Activated T-cell treated with anti-CD3 and anti-CD28 coated beads, Interleukin-2, amount 50 U/mL, for 24 hours (primary cell): ENCODE results near the gene PARP9.
"Not testable (repeated sequence)": the region's sequence is repeated elsewhere in the genome, so short reads cannot be mapped to it uniquely, and the experiment has no call there.

Experiments used
- DNase-seq: peaks from one replicate; pipeline ENCODE4 v3.0.0-alpha.2; 2020
- H3K27ac Mint-ChIP-seq: 2 replicates; pipeline ENCODE4 v1.8.0; 2020; ENCODE audit warnings: mild to moderate bottlenecking, mixed read lengths
- H3K27me3 Mint-ChIP-seq: 2 replicates; pipeline ENCODE4 v1.8.0; 2020; ENCODE audit warnings: mixed read lengths
- H3K36me3 Mint-ChIP-seq: 2 replicates; pipeline ENCODE4 v1.8.0; 2020; ENCODE audit warnings: low read depth, mixed read lengths
- H3K4me1 Mint-ChIP-seq: 2 replicates; pipeline ENCODE4 v1.8.0; 2020; ENCODE audit warnings: low read depth, mixed read lengths
- H3K4me3 Mint-ChIP-seq: 2 replicates; pipeline ENCODE4 v1.8.0; 2020; ENCODE audit warnings: mild to moderate bottlenecking, moderate library complexity, mixed read lengths
- H3K9me3 Mint-ChIP-seq: 2 replicates; pipeline ENCODE4 v1.8.0; 2020; ENCODE audit warnings: mixed read lengths

The PARP9 gene

GRCh38 chr3:122586098-122586497 is 22.0 kb upstream of the PARP9 start:
- peak overlapping the region; percentile 59 for H3K27ac Mint-ChIP-seq
- no peaks in the 10 kb centered on the region for H3K27me3 Mint-ChIP-seq
- H3K36me3 Mint-ChIP-seq, result peaks cover 39% of the 10 kb centered on the region
- H3K4me1 Mint-ChIP-seq, result peaks cover 47% of the 10 kb centered on the region
- peaks cover 24% of the 10 kb centered on the region for H3K9me3 Mint-ChIP-seq
- no peak for DNase-seq
- H3K4me3 Mint-ChIP-seq, result no peak overlapping the region

GRCh38 chr3:122582390-122582789 is 18.3 kb upstream of the PARP9 start:
- Mint-ChIP-seq H3K36me3 (peaks cover 47% of the 10 kb centered on the region), H3K4me1 (peaks cover 48% of the 10 kb centered on the region), H3K27ac (no peak overlapping the region), H3K27me3 (no peaks in the 10 kb centered on the region), H3K9me3 (peaks cover 24% of the 10 kb centered on the region), H3K4me3 (no peak overlapping the region)
- no peak for DNase-seq

- H3K9me3 Mint-ChIP-seq, result peaks cover 24% of the 10 kb centered on the region
- H3K4me3 Mint-ChIP-seq, result no peak overlapping the region
- H3K4me1 Mint-ChIP-seq, result peaks cover 49% of the 10 kb centered on the region
- peaks cover 47% of the 10 kb centered on the region for H3K36me3 Mint-ChIP-seq
- no peaks in the 10 kb centered on the region for H3K27me3 Mint-ChIP-seq
- H3K27ac Mint-ChIP-seq, result no peak overlapping the region
- no peak for DNase-seq
These were observed 17.5 kb upstream of the PARP9 start for GRCh38 chr3:122581622-122582021.

- H3K9me3 Mint-ChIP-seq, result peaks cover 24% of the 10 kb centered on the region
- H3K27ac Mint-ChIP-seq, result no peak overlapping the region
- H3K4me1 Mint-ChIP-seq, result peaks cover 51% of the 10 kb centered on the region
- peaks cover 45% of the 10 kb centered on the region for H3K36me3 Mint-ChIP-seq
- H3K4me3 Mint-ChIP-seq, result no peak overlapping the region
- DNase-seq, result no peak
- H3K27me3 Mint-ChIP-seq, result no peaks in the 10 kb centered on the region
These were observed 16.4 kb upstream of the PARP9 start for GRCh38 chr3:122580470-122580869.

- peaks cover 55% of the 10 kb centered on the region for H3K4me1 Mint-ChIP-seq
These were observed 14.1 kb upstream of the PARP9 start for GRCh38 chr3:122578069-122578740.

GRCh38 chr3:122577409-122578031 is 13.4 kb upstream of the PARP9 start, which contains the start of gene PARP15:
Gene PARP15, plus strand, starts transcription at chr3:122577650. Its CDS starts 18 bp downstream, at chr3:122577668.
- H3K9me3 Mint-ChIP-seq, result peaks cover 12% of the 10 kb centered on the region
- H3K4me1 Mint-ChIP-seq, result peaks cover 62% of the 10 kb centered on the region
- H3K4me3 Mint-ChIP-seq, result peak within 1 kb of the TSS; percentile 88
- DNase-seq, result peak; percentile 65
- H3K27me3 Mint-ChIP-seq, result no peaks in the 10 kb centered on the region
- H3K36me3 Mint-ChIP-seq, result peaks cover 46% of the 10 kb centered on the region
- peak within 1 kb of the TSS; percentile 98 for H3K27ac Mint-ChIP-seq

More at GRCh38 chr3:122578069-122578740, 14.1 kb upstream of the PARP9 start:
- Mint-ChIP-seq H3K27me3 (no peaks in the 10 kb centered on the region), H3K27ac (peak overlapping the region; percentile 98), H3K4me3 (peak overlapping the region; percentile 88), H3K36me3 (peaks cover 43% of the 10 kb centered on the region), H3K9me3 (peaks cover 16% of the 10 kb centered on the region)
- no peak for DNase-seq

- peak; percentile 46 for DNase-seq
- Mint-ChIP-seq H3K27ac (peak overlapping the region; percentile 76), H3K4me1 (peaks cover 67% of the 10 kb centered on the region), H3K27me3 (no peaks in the 10 kb centered on the region), H3K9me3 (peaks cover 2% of the 10 kb centered on the region), H3K4me3 (peak overlapping the region; percentile 0), H3K36me3 (peaks cover 46% of the 10 kb centered on the region)
These were observed 12.3 kb upstream of the PARP9 start for GRCh38 chr3:122576174-122576940.

- H3K9me3 Mint-ChIP-seq, result no peaks in the 10 kb centered on the region
- peaks cover 68% of the 10 kb centered on the region for H3K36me3 Mint-ChIP-seq
- peak overlapping the region; percentile 77 for H3K27ac Mint-ChIP-seq
- no peaks in the 10 kb centered on the region for H3K27me3 Mint-ChIP-seq
- no peak for DNase-seq
- H3K4me3 Mint-ChIP-seq, result no peak overlapping the region
- H3K4me1 Mint-ChIP-seq, result peaks cover 78% of the 10 kb centered on the region
These were observed 8.9 kb upstream of the PARP9 start for GRCh38 chr3:122572940-122573412.

- H3K27me3 Mint-ChIP-seq, result no peaks in the 10 kb centered on the region
- no peak for DNase-seq
- H3K4me3 Mint-ChIP-seq, result no peak overlapping the region
- peaks cover 75% of the 10 kb centered on the region for H3K4me1 Mint-ChIP-seq
- peaks cover 86% of the 10 kb centered on the region for H3K36me3 Mint-ChIP-seq
- no peaks in the 10 kb centered on the region for H3K9me3 Mint-ChIP-seq
- H3K27ac Mint-ChIP-seq, result peak overlapping the region; percentile 45
These were observed 4.7 kb upstream of the PARP9 start for GRCh38 chr3:122568755-122569154.

GRCh38 chr3:122568131-122568530 is 4.0 kb upstream of the PARP9 start:
- peaks cover 73% of the 10 kb centered on the region for H3K4me1 Mint-ChIP-seq

GRCh38 chr3:122563717-122564025 is 429 bp downstream of the PARP9 start:
- Mint-ChIP-seq H3K4me3 (peak overlapping the region; percentile 88), H3K27me3 (no peaks in the 10 kb centered on the region), H3K36me3 (peaks cover 64% of the 10 kb centered on the region), H3K27ac (peak overlapping the region; percentile 97), H3K4me1 (peaks cover 66% of the 10 kb centered on the region), H3K9me3 (no peaks in the 10 kb centered on the region)
- peak; percentile 55 for DNase-seq

More at GRCh38 chr3:122568131-122568530, 4.0 kb upstream of the PARP9 start:
- H3K36me3 Mint-ChIP-seq, result peaks cover 85% of the 10 kb centered on the region
- not testable (repeated sequence) for H3K9me3 Mint-ChIP-seq, H3K4me3 Mint-ChIP-seq, H3K27me3 Mint-ChIP-seq, DNase-seq
- peak overlapping the region; percentile 45 for H3K27ac Mint-ChIP-seq

GRCh38 chr3:122562923-122563716 is 980 bp downstream of the PARP9 start:
- no peaks in the 10 kb centered on the region for H3K9me3 Mint-ChIP-seq
- no peak for DNase-seq
- peak overlapping the region; percentile 97 for H3K27ac Mint-ChIP-seq
- H3K36me3 Mint-ChIP-seq, result peaks cover 64% of the 10 kb centered on the region
- peak overlapping the region; percentile 88 for H3K4me3 Mint-ChIP-seq
- H3K4me1 Mint-ChIP-seq, result peaks cover 61% of the 10 kb centered on the region
- no peaks in the 10 kb centered on the region for H3K27me3 Mint-ChIP-seq

GRCh38 chr3:122560680-122561079 is 3.4 kb downstream of the PARP9 start:
- DNase-seq, result peak; percentile 36

GRCh38 chr3:122559906-122560305 is 4.2 kb downstream of the PARP9 start:
- H3K9me3 Mint-ChIP-seq, result no peaks in the 10 kb centered on the region
- H3K27ac Mint-ChIP-seq, result no peak overlapping the region
- no peak overlapping the region for H3K4me3 Mint-ChIP-seq
- no peaks in the 10 kb centered on the region for H3K27me3 Mint-ChIP-seq
- H3K36me3 Mint-ChIP-seq, result peaks cover 70% of the 10 kb centered on the region
- no peak for DNase-seq
- H3K4me1 Mint-ChIP-seq, result peaks cover 43% of the 10 kb centered on the region

More at GRCh38 chr3:122560680-122561079, 3.4 kb downstream of the PARP9 start:
- peak overlapping the region; percentile 79 for H3K27ac Mint-ChIP-seq
- H3K36me3 Mint-ChIP-seq, result peaks cover 66% of the 10 kb centered on the region
- no peak overlapping the region for H3K4me3 Mint-ChIP-seq
- no peaks in the 10 kb centered on the region for H3K9me3 Mint-ChIP-seq
- H3K27me3 Mint-ChIP-seq, result no peaks in the 10 kb centered on the region
- H3K4me1 Mint-ChIP-seq, result peaks cover 41% of the 10 kb centered on the region
